ENCODE results near the gene SLC44A5. TPM values are rescaled to one million over a fixed set of nuclear protein-coding genes. Genes with fewer than 3 reads are reported as not detected.
"Not testable (repeated sequence)": the region's sequence is repeated elsewhere in the genome, so short reads cannot be mapped to it uniquely, and the experiment has no call there.

The SLC44A5 gene
- polyA plus RNA-seq, 3 donors, result 0.04 to 0.25 TPM; not detected in 1

DNA sequence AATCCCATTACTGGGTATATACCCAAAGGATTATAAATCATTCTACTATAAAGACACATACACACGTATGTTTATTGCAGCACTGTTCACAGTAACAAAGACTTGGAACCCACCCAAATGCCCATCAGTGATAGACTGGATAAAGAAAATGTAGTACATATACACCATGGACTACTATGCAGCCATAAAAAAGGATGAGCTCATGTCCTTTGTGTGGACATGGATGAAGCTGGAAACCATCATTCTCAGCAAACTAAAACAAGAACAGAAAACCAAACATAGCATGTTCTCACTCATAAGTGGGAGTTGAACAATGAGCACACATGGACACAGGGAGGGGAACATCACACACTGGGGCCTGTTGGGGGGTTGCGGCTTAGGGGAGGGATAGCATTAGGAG, 347.3 kb downstream of the SLC44A5 start:
- 88 to 91% (median 91%) methylated on average over 2 of the region's 2 CpGs for WGBS, 3 donors
- not testable (repeated sequence) for H3K27ac ChIP-seq (ENCODE audit: low read depth, low read length)

DNA sequence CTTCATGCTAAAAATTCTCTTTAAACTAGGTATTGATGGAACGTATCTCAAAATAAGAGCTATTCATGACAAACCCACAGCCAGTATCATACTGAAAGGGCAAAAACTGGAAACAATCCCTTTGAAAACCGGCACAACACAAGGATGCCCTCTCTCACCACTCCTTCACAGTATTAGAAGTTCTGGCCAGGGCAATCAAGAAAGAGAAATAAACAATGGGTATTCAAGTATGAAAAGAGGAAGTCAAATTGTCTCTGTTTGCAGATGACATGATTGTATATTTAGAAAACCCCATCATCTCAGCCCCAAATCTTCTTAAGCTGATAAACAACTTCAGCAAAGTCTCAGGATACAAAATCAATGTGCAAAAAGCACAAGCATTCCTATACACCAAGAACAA, 349.0 kb downstream of the SLC44A5 start:
- WGBS, 3 donors, result 69 to 76% (median 76%) methylated on average over 2 of the region's 2 CpGs
- not testable (repeated sequence) for H3K27ac ChIP-seq (ENCODE audit: low read depth, low read length)

DNA sequence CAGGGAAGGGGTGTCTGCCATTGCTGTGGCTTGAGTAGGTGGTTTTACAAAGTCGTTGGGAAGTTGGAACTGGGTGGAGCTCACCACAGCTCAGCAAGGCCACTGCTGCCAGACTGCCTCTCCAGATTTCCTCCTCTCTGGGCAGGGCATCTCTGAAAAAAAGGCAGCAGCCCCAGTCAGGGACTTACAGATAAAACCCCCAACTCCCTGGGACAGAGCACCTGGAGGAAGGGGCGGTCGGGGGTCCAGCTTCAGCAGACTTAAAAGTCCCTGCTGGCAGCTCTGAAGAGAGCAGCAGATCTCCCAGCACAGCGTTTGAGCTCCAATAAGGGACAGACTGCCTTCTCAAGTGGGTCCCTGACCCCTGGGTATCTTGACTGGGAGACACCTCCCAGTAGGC, 352.6 kb downstream of the SLC44A5 start:
- no peak overlapping the region for H3K27ac ChIP-seq (ENCODE audit: low read depth, low read length)
- WGBS, 3 donors, result 80 to 89% (median 88%) methylated on average over 4 of the region's 4 CpGs

DNA sequence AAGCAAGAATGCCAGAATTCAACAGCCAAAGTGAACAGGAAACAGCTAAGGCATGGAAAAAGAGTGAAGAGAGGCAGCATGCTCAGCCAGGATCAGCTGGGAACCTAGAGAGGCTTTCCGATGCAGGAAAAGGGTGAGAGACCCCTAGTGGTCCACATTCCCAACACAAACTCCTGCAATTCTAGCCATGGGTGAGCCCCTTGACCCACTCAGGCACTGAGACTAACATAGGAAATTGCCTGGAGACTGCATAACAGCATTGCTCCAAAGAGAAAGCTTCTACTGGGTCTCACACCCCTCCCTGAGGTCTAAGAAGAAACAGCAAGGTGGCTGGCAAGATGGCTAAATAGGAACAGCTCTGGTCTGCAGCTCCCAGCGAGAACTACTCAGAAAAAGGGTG, 353.5 kb downstream of the SLC44A5 start:
- no peak overlapping the region for H3K27ac ChIP-seq (ENCODE audit: low read depth, low read length)
- 45 to 71% (median 55%) methylated on average over 2 of the region's 2 CpGs for WGBS, 3 donors

DNA sequence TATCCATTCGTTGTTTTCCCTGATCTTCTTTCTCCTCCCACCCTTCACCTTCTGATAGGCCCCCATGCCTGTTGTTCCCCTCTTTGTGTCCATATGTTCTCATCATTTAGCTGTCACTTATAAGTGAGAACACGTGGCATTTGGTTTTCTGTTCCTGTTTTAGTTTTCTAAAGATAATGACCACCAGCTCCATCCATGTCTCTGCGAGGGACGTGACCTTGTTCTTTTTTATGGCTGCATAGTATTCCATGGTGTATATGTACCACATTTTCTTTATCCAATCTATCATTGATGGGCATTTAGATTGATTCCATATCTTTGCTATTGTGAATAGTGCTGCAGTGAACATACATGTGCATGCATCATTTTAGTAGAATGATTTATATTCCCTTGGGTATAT, 360.8 kb downstream of the SLC44A5 start:
- H3K27ac ChIP-seq (ENCODE audit: low read depth, low read length), result not testable (repeated sequence)
- 69 to 77% (median 74%) methylated on average over 4 of the region's 4 CpGs for WGBS, 3 donors

DNA sequence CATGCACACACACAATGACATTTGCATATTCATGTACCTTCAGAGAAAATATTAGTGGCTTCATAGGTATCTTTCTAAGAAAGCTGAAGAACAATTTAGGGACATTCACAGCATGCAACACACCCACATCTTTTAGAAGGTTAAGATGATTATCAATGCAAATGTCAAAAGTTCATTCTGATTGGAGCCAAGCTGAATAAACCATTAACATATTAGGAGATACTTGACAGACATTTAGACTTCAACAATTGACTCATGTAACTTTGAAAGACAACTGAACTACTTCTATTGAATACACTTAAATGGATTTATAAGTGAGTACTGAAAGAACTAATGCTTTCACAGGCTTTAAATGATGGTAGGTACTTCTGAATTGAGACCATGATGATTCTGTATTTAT, 365.7 kb downstream of the SLC44A5 start:
- no peak overlapping the region for H3K27ac ChIP-seq (ENCODE audit: low read depth, low read length)

DNA sequence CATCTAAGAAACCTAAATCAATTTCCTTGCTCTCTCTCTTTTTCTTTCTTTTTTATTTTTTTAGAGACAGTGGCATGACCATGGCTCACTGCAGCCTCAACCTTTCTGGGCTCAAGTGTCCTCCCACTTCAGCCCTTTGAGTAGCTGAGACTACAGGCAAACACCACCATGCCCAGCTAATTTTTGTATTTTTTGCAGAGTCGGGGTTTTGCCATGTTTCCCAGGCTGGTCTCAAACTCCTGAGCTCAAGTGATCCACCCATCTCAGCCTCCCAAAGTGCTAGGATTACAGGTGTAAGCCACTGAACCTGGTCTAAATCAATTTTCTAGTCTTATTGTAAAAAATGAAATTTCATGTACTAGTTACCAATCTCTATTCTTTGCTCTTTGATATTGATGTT, 367.8 kb downstream of the SLC44A5 start:
- WGBS, 3 donors, result 73 to 79% (median 77%) methylated on average over 1 of the region's 1 CpG
- no peak overlapping the region for H3K27ac ChIP-seq (ENCODE audit: low read depth, low read length)

DNA sequence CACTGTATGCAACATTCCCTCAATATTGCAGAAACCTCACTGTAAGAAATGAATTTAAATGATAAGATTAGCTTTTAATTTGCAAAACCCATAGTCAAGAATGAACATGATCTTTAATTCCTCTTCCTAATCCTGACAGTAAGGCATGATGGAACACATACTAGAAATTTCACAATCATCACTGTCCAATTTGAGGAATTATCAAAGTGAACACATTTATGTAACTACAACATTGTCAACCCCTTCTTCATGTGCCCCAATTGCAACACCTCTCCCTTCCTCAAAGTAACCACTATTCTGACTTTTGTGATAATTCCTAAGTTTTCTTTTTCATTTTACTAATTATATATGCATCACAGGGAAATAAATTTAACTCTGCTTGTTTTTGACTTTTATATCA, 373.6 kb downstream of the SLC44A5 start:
- no peak overlapping the region for H3K27ac ChIP-seq (ENCODE audit: low read depth, low read length)

DNA sequence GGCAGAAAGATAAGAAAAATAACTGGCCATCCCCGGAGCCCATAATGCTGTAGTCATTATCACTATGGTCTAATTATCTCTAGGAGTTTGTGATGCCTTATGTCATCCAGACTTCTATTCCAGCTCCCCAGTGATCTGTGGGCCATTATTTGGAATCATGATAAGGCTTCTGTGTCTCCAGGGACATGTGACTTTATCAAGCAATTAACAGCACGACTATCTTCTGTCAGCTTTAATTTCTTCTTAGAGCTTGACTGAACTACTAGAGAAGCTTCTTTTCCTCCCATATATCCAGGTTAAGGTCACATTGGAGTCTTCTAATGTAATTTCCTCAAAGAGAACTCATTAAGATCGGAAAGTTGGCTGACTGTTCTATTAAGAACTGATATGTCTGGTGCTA, 376.4 kb downstream of the SLC44A5 start:
- WGBS, 3 donors, result 51 to 62% (median 53%) methylated on average over 3 of the region's 3 CpGs

DNA sequence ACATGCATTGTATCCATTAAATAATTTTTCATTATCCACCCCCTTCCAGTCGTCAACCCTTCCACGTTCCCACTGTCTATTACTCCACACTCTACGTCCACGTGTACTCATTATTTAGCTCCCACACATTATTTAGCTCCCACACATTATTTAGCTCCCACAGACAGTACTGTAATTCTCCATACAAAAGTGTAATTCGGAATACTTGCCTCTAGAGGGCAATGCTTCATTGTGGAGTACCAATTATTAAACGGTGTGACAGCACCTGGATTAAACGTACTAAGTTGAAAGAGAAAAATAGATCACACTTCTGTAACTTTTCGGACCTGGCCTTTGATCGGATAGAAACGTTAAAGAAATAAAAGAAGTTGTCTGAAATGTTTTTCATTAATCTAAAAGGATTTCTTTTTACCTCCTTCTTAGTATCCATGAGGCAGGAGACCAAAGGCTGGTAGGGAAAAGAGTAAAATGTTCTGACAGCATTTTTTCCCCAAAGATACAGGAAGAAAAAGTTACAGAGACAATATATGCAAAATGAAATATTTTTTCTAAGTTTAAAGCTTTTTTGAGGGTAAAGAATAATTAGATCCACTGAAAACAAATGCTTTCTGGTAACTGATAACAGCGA, 377.5 kb downstream of the SLC44A5 start:
- no peak overlapping the region for H3K27ac ChIP-seq (ENCODE audit: low read depth, low read length)
- WGBS, 3 donors, result 10 to 15% (median 13%) methylated on average over 11 of the region's 11 CpGs

More for the DNA sequence above, 376.4 kb downstream of the SLC44A5 start:
- no peak overlapping the region for H3K27ac ChIP-seq (ENCODE audit: low read depth, low read length)

DNA sequence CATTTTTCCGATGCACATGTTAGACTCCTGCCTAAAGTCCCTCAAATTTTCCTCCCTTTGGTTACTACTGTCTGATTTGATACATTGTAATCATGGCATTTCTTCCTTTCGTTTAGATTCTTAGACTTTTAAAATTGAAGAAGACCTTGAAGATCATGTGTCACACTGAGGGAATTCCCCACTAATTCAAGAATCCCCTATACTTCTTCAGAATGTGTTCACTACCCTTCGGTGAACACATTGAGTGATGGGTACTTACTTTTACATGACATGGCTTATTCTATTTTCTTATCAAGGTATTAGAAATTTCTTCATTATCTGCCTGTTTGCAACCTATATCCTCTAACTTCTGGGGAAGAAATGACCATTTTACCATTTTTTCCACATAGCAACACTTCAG, 390.8 kb downstream of the SLC44A5 start:
- WGBS, 3 donors, result 69 to 87% (median 73%) methylated on average over 3 of the region's 3 CpGs
- no peak overlapping the region for H3K27ac ChIP-seq (ENCODE audit: low read depth, low read length)

DNA sequence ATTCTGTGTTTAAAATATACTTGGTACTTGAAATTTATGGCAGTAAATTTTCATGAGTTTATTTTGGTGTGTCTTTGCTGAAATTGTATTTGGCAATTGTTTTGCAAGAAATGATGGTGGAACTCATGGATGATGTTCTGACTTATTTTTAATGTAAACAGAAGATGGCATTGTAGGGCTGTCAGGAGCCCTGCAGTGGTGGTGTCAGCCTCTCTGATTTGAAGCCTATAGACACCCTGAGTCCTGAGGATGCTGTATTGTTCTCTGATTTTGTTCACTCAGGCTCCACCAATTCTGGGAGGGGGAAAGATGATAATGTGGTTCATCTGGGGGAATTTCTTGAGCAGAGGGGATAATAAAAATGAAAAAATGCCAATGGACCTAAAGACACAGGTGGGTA, 396.9 kb downstream of the SLC44A5 start:
- H3K27ac ChIP-seq (ENCODE audit: low read depth, low read length), result no peak overlapping the region

DNA sequence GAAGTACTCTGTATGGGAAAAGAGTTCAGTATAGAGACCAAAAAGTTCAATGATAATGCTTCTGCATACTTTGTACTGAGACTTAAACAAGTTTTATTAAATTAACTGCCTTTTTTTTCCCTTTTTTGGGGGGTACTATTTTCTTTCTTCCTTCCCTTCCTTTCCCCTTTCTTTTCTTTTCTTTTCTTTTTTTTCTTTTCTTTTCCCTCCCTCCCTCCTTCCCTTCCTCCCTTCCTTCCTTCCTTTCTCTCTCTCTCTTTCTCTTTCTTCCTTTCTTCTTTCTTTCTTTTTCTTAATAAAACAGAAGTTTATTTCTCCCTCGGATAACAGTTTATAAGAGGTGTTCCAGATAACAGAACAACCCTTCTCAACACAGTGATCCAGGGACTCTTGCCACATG, 399.3 kb downstream of the SLC44A5 start:
- WGBS, 3 donors, result 48 to 70% (median 64%) methylated on average over 1 of the region's 1 CpG

DNA sequence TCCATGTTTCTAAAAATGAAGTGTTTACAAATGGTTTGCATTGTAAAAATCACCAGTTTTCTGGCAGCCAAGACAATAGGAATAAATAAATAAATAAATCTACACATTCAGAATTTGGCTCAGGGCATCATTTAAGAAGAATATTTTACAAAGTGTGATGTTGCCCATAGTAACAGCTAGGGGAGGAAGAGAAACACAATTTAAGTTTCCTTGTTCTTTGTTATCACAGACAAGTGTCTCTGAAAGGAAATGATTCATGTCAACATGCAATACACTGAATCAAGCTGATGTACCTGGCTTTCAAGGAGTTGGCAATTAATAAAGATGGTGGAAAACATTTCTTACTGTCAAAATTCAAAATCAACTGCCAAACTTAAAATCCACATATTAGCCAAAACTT, 402.1 kb downstream of the SLC44A5 start:
- no peak overlapping the region for H3K27ac ChIP-seq (ENCODE audit: low read depth, low read length)

More for the DNA sequence above, 399.3 kb downstream of the SLC44A5 start:
- H3K27ac ChIP-seq (ENCODE audit: low read depth, low read length), result no peak overlapping the region

DNA sequence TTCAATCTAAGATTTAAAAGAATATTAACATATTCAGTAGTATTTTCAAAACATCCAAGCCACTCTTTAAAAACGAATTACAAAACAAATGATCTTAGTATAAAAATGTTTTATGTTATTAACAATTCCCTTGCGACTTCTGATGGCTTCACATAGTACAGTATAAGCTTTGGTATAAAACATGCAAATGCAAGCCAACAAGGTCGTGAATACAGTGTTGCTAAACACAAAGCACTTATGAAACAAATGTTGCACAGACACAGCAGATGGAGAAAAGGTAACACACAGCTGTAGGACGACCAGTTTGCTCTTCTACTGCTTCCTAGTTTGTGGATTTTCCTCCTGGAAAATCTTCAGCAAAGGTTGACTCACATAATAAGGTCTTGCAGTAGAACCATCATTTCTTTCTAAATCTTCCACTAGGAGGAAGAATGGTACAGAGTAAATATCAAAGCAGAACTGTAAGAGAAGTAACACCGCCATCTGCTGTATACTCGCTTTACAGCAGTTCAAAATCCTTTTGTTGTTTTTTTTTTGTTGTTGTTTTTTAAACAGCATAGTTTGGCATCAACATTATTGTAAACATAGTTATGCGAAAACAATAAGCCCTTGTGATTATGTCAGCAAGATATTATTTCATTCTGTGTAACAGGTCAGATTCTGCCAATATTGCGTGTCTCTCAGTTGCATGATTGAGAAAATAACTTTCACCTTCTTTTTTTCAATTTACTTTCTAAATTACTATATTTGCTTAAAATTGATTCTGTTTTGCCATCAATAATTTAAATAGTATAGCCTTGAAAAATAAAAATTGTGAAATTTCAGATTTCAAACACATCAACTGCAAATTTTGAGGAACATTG, 407.3 kb downstream of the SLC44A5 start:
- H3K27ac ChIP-seq (ENCODE audit: low read depth, low read length), result no peak overlapping the region
- WGBS, 3 donors, result 21 to 26% (median 24%) methylated on average over 8 of the region's 8 CpGs

DNA sequence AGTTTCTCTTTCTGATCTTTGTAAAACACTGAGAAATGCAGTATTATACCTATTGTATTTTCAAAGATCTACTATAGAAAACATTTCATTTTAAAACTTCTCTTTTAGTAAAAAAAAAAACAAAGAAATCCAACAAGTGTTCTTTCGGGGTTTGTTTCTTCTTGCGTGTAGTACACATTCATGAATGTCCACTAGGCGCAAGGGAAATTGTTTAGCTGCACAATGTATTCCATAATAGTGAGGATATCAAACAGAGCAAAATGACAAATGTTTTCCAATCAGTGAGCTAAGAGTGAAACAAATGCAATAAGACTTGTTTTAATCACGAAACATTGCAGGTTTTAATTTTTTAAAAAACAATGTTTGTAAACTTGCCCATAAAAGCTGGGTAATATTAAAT, 408.2 kb downstream of the SLC44A5 start:
- 83 to 92% (median 88%) methylated on average over 4 of the region's 4 CpGs for WGBS, 3 donors
- H3K27ac ChIP-seq (ENCODE audit: low read depth, low read length), result no peak overlapping the region

DNA sequence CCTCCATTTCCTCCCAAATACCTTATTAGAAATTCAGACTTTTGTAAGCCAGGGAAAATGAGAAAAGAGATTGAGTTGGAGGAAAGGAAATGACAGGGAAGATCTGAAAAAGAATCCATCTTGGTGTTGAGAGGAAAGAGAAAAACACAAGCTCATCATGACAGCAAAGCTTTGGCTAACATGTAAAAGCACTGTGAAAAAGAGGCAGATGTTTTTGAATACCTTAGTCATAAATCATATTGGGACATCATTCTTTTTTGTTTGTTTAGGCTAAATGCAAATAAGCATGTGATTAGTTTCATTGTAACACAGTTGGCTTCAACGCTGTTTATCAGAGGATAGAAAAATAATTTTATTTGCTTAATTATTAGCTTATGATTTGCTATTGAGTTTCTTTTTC, 412.2 kb downstream of the SLC44A5 start:
- 23 to 87% (median 84%) methylated on average over 1 of the region's 1 CpG for WGBS, 3 donors
- no peak overlapping the region for H3K27ac ChIP-seq (ENCODE audit: low read depth, low read length)

DNA sequence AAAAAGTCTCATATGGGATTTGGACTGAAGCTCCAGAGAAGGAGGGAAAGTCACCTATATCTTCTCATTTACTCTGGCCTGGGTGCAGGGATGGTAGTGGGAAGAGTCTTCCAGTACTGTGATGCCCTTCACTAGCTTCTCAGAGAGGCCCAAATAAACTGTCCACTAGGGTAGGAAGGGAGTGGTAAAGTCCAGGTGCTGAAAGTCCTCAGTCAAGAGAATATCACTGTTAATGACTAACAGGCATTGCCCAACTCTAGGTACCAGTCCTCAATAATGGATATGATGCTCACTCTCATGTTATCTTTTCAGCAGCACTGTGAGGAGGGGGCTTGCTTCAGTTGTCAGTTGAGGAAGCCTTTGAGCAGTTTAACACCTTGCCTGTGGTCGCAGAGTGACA, 412.8 kb downstream of the SLC44A5 start:
- WGBS, 3 donors, result 57 to 71% (median 63%) methylated on average over 1 of the region's 1 CpG

DNA sequence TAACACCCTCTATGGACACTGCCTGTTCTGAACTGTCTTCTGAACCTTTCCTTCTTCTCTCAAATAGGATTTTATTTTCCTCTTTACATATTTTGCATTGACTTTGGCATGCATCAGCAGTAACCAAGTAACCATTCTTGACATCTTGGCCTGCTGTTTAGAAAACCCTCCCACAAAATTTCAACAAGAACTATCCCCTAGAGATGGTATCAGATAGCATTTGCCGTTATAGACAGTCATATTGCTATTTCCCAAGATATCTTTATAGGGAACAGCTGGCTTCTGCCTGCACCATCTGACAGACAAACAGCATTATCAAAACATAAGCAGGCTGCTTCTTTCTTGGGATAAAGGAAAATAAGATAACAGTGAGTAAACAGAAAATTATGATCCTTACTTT, 422.0 kb downstream of the SLC44A5 start:
- WGBS, 3 donors, result 51 to 59% (median 56%) methylated on average over 1 of the region's 1 CpG

More for the DNA sequence above, 412.8 kb downstream of the SLC44A5 start:
- H3K27ac ChIP-seq (ENCODE audit: low read depth, low read length), result no peak overlapping the region

More for the DNA sequence above, 422.0 kb downstream of the SLC44A5 start:
- H3K27ac ChIP-seq (ENCODE audit: low read depth, low read length), result no peak overlapping the region

All from adipose tissue (tissue), 3 donors.